Stimulated activated CD8-positive, alpha-beta memory T cell treated with anti-CD3 and anti-CD28 coated beads, Interleukin-15, amount 100 ng/mL, for 48 hours (primary cell): ENCODE data around the gene TMPRSS7.

Source experiments
- DNase-seq, 2 donors: peaks; one replicate each; pipeline ENCODE4 v3.0.0-alpha.2; 2020; ENCODE audit warnings: low read depth in 2 of 2

TMPRSS7 gene

DNA sequence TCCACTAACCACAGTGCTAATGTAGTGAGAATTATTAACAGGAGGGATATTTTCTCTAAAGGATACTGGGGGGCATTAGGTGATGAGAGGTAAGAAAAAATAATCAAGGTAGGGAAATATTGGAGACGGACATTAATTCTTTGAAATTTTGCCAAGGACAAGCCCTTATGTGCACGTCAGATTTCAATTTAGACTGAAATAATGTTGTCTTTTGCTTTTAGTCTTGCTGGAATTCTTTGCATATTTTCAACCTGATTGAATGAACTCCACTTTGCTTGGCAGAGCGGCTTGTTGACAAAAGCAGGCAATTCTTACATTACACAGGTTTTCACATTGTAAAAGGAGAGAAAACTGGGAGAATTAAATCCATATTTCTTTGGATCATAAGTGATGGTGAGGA is 26.6 kb downstream of the TMPRSS7 start:
- no peak for DNase-seq

DNA sequence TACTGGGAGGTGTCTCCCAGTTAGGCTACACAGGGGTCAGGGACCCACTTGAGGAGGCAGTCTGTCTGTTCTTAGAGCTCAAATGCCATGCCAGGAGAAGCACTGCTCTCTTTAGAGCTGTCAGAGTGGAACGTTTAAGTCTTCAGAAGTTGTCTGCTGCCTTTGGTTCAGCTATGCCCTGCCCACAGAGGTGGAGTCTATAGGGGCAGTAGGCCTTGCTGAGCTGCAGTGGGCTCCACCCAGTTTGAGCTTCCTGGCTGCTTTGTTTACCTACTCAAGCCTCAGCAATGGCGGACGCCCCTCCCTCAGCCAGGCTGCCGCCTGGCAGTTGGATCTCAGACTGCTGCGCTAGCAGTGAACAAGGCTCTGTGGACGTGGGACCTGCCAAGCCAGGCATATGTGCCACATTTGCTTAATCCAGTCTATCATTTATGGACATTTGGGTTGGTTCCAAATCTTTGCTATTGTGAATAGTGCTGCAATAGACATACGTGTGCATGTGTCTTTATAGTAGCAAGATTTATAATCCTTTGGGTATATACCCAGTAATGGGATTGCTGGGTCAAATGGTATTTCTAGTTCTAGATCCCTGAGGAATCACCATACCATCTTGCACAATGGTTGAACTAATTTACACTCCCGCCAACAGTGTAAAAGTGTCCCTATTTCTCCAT is 38.0 kb downstream of the TMPRSS7 start:
- peak in 1 of 2 donors; percentile 34 for DNase-seq

GRCh38 chr3:112074006-112074405 is 39.5 kb downstream of the TMPRSS7 start:
- no peak for DNase-seq

DNA sequence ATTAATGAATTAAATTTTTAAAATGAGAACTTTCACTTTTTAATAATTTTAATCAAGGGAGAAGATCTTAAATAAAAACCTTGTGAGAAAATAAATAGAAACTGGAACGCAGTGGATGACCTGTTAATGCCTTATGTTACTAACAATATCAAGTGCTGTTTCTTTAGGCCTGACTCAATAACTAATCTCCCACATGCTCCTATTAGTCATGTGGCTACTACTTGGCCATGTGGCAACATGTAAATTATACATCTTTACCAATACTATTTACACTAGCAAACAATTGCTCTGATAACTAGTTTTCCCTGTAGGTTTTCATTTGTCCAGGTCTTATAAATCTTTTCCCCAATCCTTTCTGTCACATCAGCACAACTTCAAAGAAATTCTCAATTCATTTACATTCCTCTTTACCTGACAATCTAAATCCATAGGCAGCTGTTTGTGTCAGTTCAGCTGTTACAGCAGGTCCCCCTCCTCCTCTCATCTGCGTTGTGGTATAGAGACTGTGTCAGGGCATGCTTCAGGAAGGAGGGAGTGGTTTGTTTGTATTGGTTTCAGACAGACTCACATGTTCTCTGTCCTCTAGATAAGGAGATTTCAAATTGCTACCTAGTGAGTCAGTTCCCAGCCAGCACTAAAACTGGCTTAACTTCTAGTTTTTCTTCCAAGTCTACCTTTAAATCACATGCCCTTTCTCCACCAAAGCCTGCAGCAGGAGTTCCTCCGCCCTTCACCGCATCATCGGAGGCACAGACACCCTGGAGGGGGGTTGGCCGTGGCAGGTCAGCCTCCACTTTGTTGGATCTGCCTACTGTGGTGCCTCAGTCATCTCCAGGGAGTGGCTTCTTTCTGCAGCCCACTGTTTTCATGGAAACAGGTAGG is 40.3 kb downstream of the TMPRSS7 start:
- DNase-seq, result no peak

GRCh38 chr3:112078125-112079083 is 43.9 kb downstream of the TMPRSS7 start:
- DNase-seq, result no peak

GRCh38 chr3:112083239-112083638 is 48.7 kb downstream of the TMPRSS7 start:
- no peak for DNase-seq

GRCh38 chr3:112084980-112085705 is 50.6 kb downstream of the TMPRSS7 start:
- no peak for DNase-seq

- DNase-seq, result no peak
These were observed 51.2 kb downstream of the TMPRSS7 start for GRCh38 chr3:112085735-112086075.

DNA sequence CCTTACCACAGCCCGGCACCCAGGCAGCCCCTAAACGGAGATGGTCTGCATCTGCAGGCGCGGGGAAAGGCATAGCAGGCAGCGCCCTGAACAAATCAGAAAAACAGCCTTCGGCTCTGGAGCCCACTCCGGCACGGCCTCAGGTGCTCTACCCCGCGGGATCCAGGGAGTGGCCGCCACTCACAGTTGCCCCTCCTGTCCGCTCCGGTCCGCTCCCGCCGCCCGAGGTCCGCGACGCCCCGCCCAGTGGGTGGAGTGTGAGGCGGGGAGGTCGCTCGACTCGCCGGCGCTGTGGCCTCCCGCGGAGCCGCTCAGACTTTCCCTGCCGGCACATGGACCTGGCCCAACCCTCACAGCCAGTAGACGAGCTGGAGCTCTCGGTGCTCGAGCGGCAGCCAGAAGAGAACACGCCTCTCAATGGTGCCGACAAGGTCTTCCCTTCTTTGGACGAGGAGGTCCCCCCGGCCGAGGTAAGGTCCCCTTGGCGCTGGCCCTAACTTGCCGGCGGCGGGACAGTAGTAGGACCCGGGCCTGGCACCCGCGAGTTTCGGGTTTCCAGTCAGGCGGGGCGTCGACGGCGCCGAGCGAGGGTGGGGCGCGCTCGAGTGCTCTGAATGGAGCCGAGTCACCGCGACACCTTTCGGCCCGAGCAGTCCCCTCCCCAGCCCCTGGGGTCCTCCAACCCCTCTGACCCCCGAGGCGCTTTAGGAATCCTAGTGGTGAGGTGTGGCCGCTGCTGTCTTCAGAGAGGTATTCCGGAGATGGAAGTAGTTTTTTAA is 51.7 kb downstream of the TMPRSS7 start, which contains the start of gene C3orf52:
C3orf52 (plus strand) TSS at position 314 of the 779 bp plus-strand sequence; CDS start at position 333, 19 bp downstream.
- peak; percentile 53 to 62 for DNase-seq

DNA sequence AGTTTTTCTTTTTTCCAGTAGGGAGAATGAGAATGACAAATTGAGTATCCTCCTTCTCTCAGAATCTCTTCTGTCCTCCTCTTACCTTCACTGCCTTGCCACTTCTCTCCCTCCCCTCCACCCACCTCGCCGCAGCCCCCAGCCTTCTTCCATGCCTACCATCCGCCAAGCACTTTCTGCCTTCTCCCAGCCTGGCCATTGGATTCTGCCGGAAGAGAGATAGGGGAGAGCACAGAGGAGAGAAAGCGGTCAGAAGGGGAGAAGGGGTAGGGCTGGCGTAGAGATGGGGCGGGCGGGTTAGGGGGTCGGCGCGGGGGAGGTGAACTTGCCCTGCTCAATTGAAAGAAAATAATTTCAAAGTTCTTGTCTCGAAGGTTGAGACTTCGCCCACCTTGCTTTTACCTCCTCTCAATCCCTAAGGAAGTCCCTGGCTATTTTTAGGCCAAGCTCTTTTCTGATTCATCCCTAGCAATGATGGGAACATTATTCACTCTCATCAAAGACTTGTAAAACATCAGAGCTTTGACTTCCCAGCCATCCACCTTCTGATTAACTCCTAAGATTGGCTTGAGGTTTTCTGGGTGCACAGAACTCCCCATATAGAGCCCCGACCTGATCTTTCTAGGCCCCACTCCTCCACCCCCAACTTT is 52.5 kb downstream of the TMPRSS7 start:
- no peak for DNase-seq

DNA sequence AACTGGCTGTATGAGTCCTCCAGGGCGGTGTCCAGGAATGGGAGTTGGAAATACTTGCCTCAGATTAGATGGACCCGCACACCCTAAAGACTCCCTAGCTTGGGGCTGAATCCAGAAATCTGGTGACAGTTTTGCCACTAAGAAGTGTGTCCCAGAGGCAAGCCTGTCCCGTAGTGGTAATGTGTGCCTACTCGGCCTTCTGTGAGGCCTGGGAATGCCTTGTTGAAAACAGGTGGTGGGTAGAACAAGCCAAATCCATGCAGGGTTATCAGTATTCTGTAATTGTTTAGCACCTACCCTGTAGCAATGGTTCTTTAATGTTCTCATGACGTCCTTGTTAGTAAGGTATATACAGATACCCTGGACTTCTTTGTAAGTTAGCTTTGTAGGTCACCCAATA is 53.2 kb downstream of the TMPRSS7 start:
- DNase-seq, result no peak

DNA sequence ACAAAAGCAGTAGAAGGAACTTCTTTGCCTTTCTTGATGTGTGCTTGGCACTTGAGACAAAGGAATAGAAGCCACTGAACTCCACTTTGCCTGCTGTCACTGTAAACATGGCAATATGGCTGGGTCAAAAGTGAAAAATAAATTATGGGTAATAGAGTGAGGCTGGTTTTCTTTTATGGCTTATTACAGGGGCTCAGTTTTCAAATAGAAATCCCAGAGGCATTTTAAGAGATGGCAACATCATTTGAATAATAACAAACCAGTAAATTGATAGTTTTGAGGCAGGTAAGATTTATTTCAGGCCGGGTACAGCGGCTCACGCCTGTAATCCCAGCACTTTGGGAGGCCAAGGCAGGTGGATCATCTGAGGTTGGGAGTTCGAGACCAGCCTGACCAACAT is 54.4 kb downstream of the TMPRSS7 start:
- no peak for DNase-seq

DNA sequence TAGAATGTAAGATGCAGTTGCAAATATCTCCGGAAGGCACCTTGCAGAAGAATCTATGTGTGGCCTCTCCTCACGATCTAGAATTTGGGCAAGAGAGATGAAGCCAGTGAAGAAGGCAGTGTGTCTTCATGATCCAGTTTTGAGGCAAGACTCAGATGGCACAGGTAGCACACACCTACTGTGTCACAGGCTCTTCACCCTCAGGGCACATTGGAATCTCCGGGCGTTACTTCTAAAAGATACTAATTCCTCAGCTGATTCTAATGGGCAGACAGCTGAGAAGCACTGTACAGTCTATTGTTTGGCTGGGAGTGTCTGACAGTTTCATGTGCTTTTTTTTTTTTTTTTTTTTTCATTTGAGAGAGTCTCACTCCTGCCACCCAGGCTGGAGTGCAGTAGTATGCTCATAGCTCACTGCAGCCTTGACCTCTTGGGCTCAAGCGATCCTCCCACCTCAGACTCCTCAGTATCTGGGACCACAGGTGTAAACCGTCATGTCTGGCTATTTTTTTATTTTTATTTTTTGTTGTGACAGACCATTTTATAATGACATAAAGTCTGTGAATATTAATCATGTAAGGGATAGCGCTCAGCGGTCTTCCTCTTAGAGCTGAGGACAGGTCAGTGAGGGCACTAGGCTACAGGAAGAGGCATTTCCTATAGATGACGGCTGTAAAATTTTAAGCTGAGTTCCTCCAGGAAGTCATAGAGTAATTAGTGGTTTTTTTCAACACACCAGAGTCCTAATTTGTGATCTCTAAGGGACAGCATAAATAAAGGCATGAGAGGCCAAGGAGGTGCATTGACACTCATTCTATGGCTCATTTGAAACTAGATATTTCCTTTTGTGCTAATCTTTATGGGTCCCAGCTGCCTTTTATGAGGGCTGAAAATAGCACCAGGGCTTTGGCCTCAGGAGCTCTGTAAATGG is 55.7 kb downstream of the TMPRSS7 start:
- no peak for DNase-seq

DNA sequence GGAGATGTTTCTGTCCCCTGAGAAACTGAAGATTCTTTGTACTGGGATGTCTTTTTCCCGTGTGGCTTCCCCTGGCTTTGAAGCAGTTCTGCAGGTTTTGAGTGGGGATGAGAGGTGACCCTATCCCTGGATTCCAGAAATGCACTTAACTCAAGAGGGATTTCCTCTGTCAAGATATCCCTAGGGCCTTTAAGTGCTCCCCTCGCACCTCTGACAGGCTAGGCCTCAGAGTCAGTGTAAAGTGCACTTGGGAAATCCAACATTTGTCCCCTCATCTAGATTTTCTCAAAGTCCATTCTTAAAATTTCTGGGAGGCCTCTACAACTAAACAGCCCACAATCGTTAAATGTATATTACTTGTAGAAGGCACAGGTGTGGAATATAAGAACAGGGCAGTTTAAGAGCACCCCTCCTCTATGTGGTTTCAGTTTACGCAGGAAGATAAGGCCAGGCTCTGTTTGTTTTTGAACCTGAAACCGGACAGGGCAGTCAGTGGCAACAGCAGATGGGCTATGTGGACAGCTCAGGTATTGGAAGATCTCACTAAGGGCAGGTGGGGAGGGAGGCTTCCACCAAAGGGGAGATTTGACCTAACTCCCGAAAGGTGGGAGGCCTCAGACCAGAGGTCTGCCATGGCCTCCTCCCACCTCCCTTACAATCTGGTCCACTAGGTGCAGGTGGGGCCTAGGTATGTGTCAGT is 56.5 kb downstream of the TMPRSS7 start:
- DNase-seq, result no peak

- DNase-seq, result no peak
These were observed 58.1 kb downstream of the TMPRSS7 start for GRCh38 chr3:112092496-112093179.

DNA sequence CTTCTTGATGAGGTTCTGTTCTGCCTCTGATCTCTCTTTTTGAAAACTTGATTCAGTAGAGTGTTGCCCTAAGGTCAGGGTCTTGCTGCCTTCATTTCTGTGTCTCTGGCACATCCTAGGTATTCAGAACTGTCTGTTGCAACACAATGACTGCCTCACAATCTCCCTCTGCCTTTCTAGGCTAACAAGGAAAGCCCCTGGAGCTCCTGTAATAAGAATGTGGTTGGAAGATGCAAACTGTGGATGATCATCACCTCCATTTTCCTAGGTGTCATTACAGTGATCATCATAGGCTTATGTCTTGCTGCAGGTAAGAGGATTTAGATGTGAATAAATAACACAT is 58.6 kb downstream of the TMPRSS7 start:
- DNase-seq, result no peak

GRCh38 chr3:112095731-112096130 is 61.2 kb downstream of the TMPRSS7 start:
- no peak for DNase-seq

GRCh38 chr3:112096176-112096575 is 61.6 kb downstream of the TMPRSS7 start:
- DNase-seq, result no peak
